H1 (cell line): Measurements from ENCODE around the gene FAM181A. TPM values are rescaled to one million over a fixed set of nuclear protein-coding genes. Genes with fewer than 3 reads are reported as not detected.

Experiments used
- CTCF ChIA-PET: fragments of 300-600 bp; sonication (Branson Sonifier 250); formaldehyde crosslinking; loops from one replicate; lab custom pipeline; 2021; ENCODE audit not compliant: partially characterized antibody; lab: Charles Lee
- POLR2A ChIA-PET: fragments of 300-600 bp; sonication (Branson Sonifier 250); formaldehyde crosslinking; loops from one replicate; lab custom pipeline; 2021; ENCODE audit warnings: inconsistent platforms; ENCODE audit not compliant: partially characterized antibody; lab: Charles Lee
- DNase-seq, 2 experiments: peaks; one replicate each; pipeline versions ENCODE4 v3.0.0 to v3.0.0-alpha.2; 2010 to 2022; ENCODE audit warnings: low spot score in 2 of 2, low read depth in 1 of 2, mixed read lengths in 1 of 2
- FAIRE-seq: peaks from 2 replicates; lab custom pipeline; 2011; peaks lifted over from hg19 to GRCh38; lab: Jason Lieb, UNC
- H2AFZ ChIP-seq: 2 replicates; pipeline ENCODE4 v1.8.1; 2012; ENCODE audit warnings: low read length, inconsistent platforms
- H2AK5ac ChIP-seq: 2 replicates; pipeline ENCODE4 v1.6.1; 2013; ENCODE audit warnings: low read depth, low read length
- H2BK120ac ChIP-seq: replicated peaks from 2 replicates; pipeline ENCODE3; 2013; ENCODE audit warnings: low read depth, low read length, inconsistent platforms
- H2BK12ac ChIP-seq: 2 replicates; pipeline ENCODE4 v1.6.1; 2013; ENCODE audit warnings: low read depth, low read length
- H2BK15ac ChIP-seq: 2 replicates; pipeline ENCODE4 v1.6.1; 2013; ENCODE audit warnings: low read length
- H2BK20ac ChIP-seq: 2 replicates; pipeline ENCODE4 v1.6.1; 2013; ENCODE audit warnings: low read length
- H2BK5ac ChIP-seq: 2 replicates; pipeline ENCODE4 v1.6.1; 2013; ENCODE audit warnings: low read depth, low read length
- H3K14ac ChIP-seq: 2 replicates; pipeline ENCODE4 v1.6.1; 2013; ENCODE audit warnings: inconsistent platforms; ENCODE audit not compliant: insufficient read length
- H3K18ac ChIP-seq: 2 replicates; pipeline ENCODE4 v1.6.1; 2013; ENCODE audit warnings: low read length; ENCODE audit errors: extremely low read depth
- H3K23ac ChIP-seq: 2 replicates; pipeline ENCODE4 v1.6.1; 2013; ENCODE audit warnings: inconsistent platforms; ENCODE audit not compliant: insufficient read length
- H3K23me2 ChIP-seq: 2 replicates; pipeline ENCODE4 v1.6.1; 2013; ENCODE audit warnings: low read depth, low read length
- H3K27ac ChIP-seq: 2 replicates; pipeline ENCODE4 v1.6.1; 2011; ENCODE audit warnings: low read depth, low read length, inconsistent platforms
- H3K27me3 ChIP-seq, 4 experiments: replicated peaks in 1 of 4; 1 replicate in 1 of 4; 2 replicates in 3 of 4; pipeline versions ENCODE4 v1.6.1 to v1.8.1; 2011 to 2013; ENCODE audit warnings: low read length in 3 of 4, mild to moderate bottlenecking in 3 of 4, inconsistent platforms in 2 of 4, mixed read lengths in 2 of 4, moderate library complexity in 1 of 4; ENCODE audit not compliant: control insufficient read depth in 3 of 4, insufficient read depth in 3 of 4; ENCODE audit errors: extremely low read depth in 1 of 4
- H3K36me3 ChIP-seq, 4 experiments: 2 replicates each; pipeline versions ENCODE4 v1.6.1 to v1.8.1; 2011 to 2013; ENCODE audit warnings: mild to moderate bottlenecking in 4 of 4, low read length in 3 of 4, moderate library complexity in 2 of 4, control low read depth in 1 of 4, inconsistent platforms in 1 of 4; ENCODE audit not compliant: insufficient read depth in 4 of 4, control insufficient read depth in 2 of 4
- H3K4ac ChIP-seq: replicated peaks from 2 replicates; pipeline ENCODE3; 2013; ENCODE audit warnings: low read length, low read depth, mixed read lengths, inconsistent platforms; ENCODE audit not compliant: insufficient read length
- H3K4me1 ChIP-seq, 4 experiments: replicated peaks in 1 of 4; 1 replicate in 1 of 4; 2 replicates in 3 of 4; pipeline versions ENCODE4 v1.6.1 to v1.8.1; 2011 to 2013; ENCODE audit warnings: low read length in 3 of 4, inconsistent platforms in 2 of 4, mixed read lengths in 1 of 4; ENCODE audit not compliant: insufficient read depth in 4 of 4, control insufficient read depth in 3 of 4
- H3K4me2 ChIP-seq, 2 experiments: 2 replicates each; pipeline versions ENCODE4 v1.6.1 to v1.8.1; 2011 to 2013; ENCODE audit warnings: low read depth in 2 of 2, low read length in 2 of 2, control low read depth in 1 of 2, inconsistent platforms in 1 of 2, mild to moderate bottlenecking in 1 of 2; ENCODE audit not compliant: insufficient read depth in 1 of 2
- H3K4me3 ChIP-seq, 4 experiments: fragments of 200-600, 300-600 bp in 1 of 4; sonication (generic), shearing (Covaris generic), sonication (Bioruptor Twin) in 1 of 4; 2 replicates each; pipeline versions ENCODE4 v1.5.1 to v1.8.1; 2011 to 2016; ENCODE audit warnings: low read length in 4 of 4, low read depth in 3 of 4, control low read depth in 2 of 4, inconsistent platforms in 2 of 4, mild to moderate bottlenecking in 2 of 4, mixed read lengths in 1 of 4, moderate library complexity in 1 of 4; ENCODE audit not compliant: insufficient read depth in 2 of 4; ENCODE audit errors: extremely low read depth in 1 of 4
- H3K56ac ChIP-seq: replicated peaks from 2 replicates; pipeline ENCODE3; 2013; ENCODE audit warnings: low read depth, mild to moderate bottlenecking, mixed read lengths, low read length, inconsistent platforms; ENCODE audit not compliant: insufficient read length
- H3K79me1 ChIP-seq: 2 replicates; pipeline ENCODE4 v1.6.1; 2013; ENCODE audit warnings: low read depth, low read length, control low read depth
- H3K79me2 ChIP-seq, 2 experiments: 2 replicates each; pipeline versions ENCODE4 v1.6.1 to v1.8.1; 2012 to 2013; ENCODE audit warnings: low read length in 2 of 2, mild to moderate bottlenecking in 2 of 2, inconsistent platforms in 1 of 2; ENCODE audit not compliant: insufficient read depth in 2 of 2, control insufficient read depth in 1 of 2
- H3K9ac ChIP-seq, 4 experiments: replicated peaks in 1 of 4; 1 replicate in 1 of 4; 2 replicates in 3 of 4; pipeline versions ENCODE4 v1.6.1 to v1.8.1; 2011 to 2013; ENCODE audit warnings: low read depth in 3 of 4, low read length in 3 of 4, control low read depth in 2 of 4, mild to moderate bottlenecking in 2 of 4, moderate library complexity in 2 of 4, inconsistent platforms in 1 of 4; ENCODE audit errors: extremely low read depth in 1 of 4
- H3K9me3 ChIP-seq, 2 experiments: 2 replicates each; pipeline versions ENCODE4 v1.6.1 to v1.8.1; 2012 to 2013; ENCODE audit warnings: mild to moderate bottlenecking in 2 of 2, moderate library complexity in 2 of 2, control low read depth in 1 of 2, inconsistent platforms in 1 of 2, low read depth in 1 of 2, low read length in 1 of 2, mixed read lengths in 1 of 2; ENCODE audit not compliant: insufficient read depth in 2 of 2
- H4K20me1 ChIP-seq, 2 experiments: replicated peaks in 1 of 2; 2 replicates each; pipeline versions ENCODE3 to v1.8.1; 2011 to 2013; ENCODE audit warnings: inconsistent platforms in 2 of 2, low read length in 2 of 2, mild to moderate bottlenecking in 1 of 2; ENCODE audit not compliant: insufficient read depth in 2 of 2, control insufficient read depth in 1 of 2
- H4K5ac ChIP-seq: 2 replicates; pipeline ENCODE4 v1.6.1; 2013; ENCODE audit warnings: low read length, low read depth, mixed read lengths, inconsistent platforms; ENCODE audit not compliant: insufficient read length
- H4K8ac ChIP-seq: 2 replicates; pipeline ENCODE4 v1.8.0; 2013; ENCODE audit warnings: mild to moderate bottlenecking, moderate library complexity, low read length, inconsistent platforms; ENCODE audit not compliant: insufficient read depth; ENCODE audit errors: extremely low read depth
- H4K91ac ChIP-seq: replicated peaks from 2 replicates; pipeline ENCODE3; 2013; ENCODE audit warnings: low read length, mixed read lengths, inconsistent platforms; ENCODE audit not compliant: insufficient read length
- BACH1 ChIP-seq: IDR thresholded peaks from 2 replicates; pipeline ENCODE4 v1.6.1; 2012; ENCODE audit warnings: low read length, improper control_type of control experiment
- GABPA ChIP-seq: IDR thresholded peaks from 2 replicates; pipeline ENCODE4 v1.6.1; 2011; ENCODE audit warnings: mild to moderate bottlenecking, low read length, moderate library complexity, borderline replicate concordance; ENCODE audit not compliant: insufficient read depth
- JUND ChIP-seq: IDR thresholded peaks from 2 replicates; pipeline ENCODE4 v1.6.1; 2011; ENCODE audit warnings: mild to moderate bottlenecking, improper control_type of control experiment, low read length
- KDM5A ChIP-seq: fragments of 200-600 bp; IDR thresholded peaks from 2 replicates; pipeline ENCODE4 v1.7.1; 2012; ENCODE audit warnings: mild to moderate bottlenecking, low read length, inconsistent platforms, mixed read lengths
- RNF2 ChIP-seq: fragments of 200-900, 300-1000 bp; sonication (generic); IDR thresholded peaks from 2 replicates; pipeline ENCODE4 v1.7.1; 2016; ENCODE audit warnings: borderline replicate concordance, low read depth, mild to moderate bottlenecking, antibody characterized with exemption, low read length; ENCODE audit not compliant: poor library complexity, severe bottlenecking; ENCODE audit errors: missing control alignments
- RXRA ChIP-seq: IDR thresholded peaks from 2 replicates; pipeline ENCODE4 v1.6.1; 2011; ENCODE audit warnings: low read depth, mild to moderate bottlenecking, low read length, moderate library complexity; ENCODE audit not compliant: insufficient read depth
- SRF ChIP-seq: IDR thresholded peaks from 2 replicates; pipeline ENCODE4 v1.6.1; 2011; ENCODE audit warnings: mild to moderate bottlenecking, low read depth, low read length, moderate library complexity
- TCF12 ChIP-seq: IDR thresholded peaks from 2 replicates; pipeline ENCODE4 v1.6.1; 2011; ENCODE audit warnings: low read depth, mild to moderate bottlenecking, low read length
- WGBS, 2 experiments: shearing (Covaris generic) in 1 of 2; methylation state at CpG; one replicate each; pipeline versions ENCODE4 v1.1.6 to v1.1.7; 2013 to 2015; ENCODE audit warnings: low lambda C conversion rate in 2 of 2, mixed read lengths in 2 of 2, inconsistent platforms in 1 of 2, low coverage in 1 of 2, missing lambda C conversion rate in 1 of 2; ENCODE audit not compliant: insufficient replicate concordance in 2 of 2, insufficient coverage in 1 of 2, insufficient read length in 1 of 2; ENCODE audit errors: extremely low coverage in 1 of 2, missing lambda C conversion rate in 1 of 2; 5-methylcytosine and 5-hydroxymethylcytosine counted together
- polyA plus RNA-seq, 7 experiments: library from polyadenylated mRNA; depleted of rRNA in 3 of 7; stranded (reverse) in 5 of 7; unstranded in 2 of 7; fragments of >200 nt in 5 of 7; fragments of 200-250 nt in 2 of 7; gene quantifications; 1 replicate in 5 of 7; 2 replicates in 1 of 7; 4 replicates in 1 of 7; pipeline versions ENCODE4 v1.2.1 to v1.2.3, GENCODE V29; 2011 to 2013; ENCODE audit warnings: missing spikeins in 2 of 7, mixed read lengths in 2 of 7
- total RNA-seq: library from RNA; stranded (reverse); fragmentation: NEBNext Ultra II Directional; extraction: Animal tissue kit (Norgen Biotek cat#: 25700); gene quantifications from 2 replicates; pipeline ENCODE4 v1.2.1, GENCODE V29; 2021

Gene FAM181A
- total and polyA plus RNA-seq, 2 of the 8 experiments (the other 6 are each of a cell fraction or from before 2014, with no cell fraction given), result not detected

GRCh38 chr14:93901813-93902212 is 25.3 kb upstream of the FAM181A start:
- Histone ChIP-seq H3K4me1 (peaks cover 0 to 7% (median 3%) of the 10 kb centered on the region in 4 experiments; a peak in 4 of 7 replicates), H3K56ac (no peak overlapping the region), H2BK5ac (no peak overlapping the region), H3K18ac (no peak overlapping the region), H3K9me3 (no peaks in the 10 kb centered on the region), H4K20me1 (no peaks in the 10 kb centered on the region), H3K23ac (no peak overlapping the region), H4K5ac (no peak overlapping the region), H3K14ac (no peak overlapping the region), H2BK120ac (no peak overlapping the region), H4K8ac (no peak overlapping the region), H3K79me2 (no peaks in the 10 kb centered on the region), H4K91ac (no peak overlapping the region), H3K4ac (no peak overlapping the region), H2AK5ac (no peak overlapping the region), H2AFZ (no peak overlapping the region), H3K4me3 (no peak overlapping the region), H2BK15ac (no peak overlapping the region), H3K27ac (no peak overlapping the region), H2BK12ac (no peak overlapping the region), H3K79me1 (no peaks in the 10 kb centered on the region), H2BK20ac (no peak overlapping the region), H3K9ac (no peak overlapping the region), H3K27me3 (no peaks in the 10 kb centered on the region; a peak in 1 of 7 replicates), H3K23me2 (no peaks in the 10 kb centered on the region; the same call in 1 of the 2 replicates), H3K4me2 (no peak overlapping the region), H3K36me3 (no peaks in the 10 kb centered on the region)
- CTCF ChIA-PET, result interaction anchor here (0.9 to 12.9 kb wide), 15 partner anchors 7 to 253 kb away, joined by 3 to 149 read pairs (median 13); partner anchors contain the start of gene PRIMA1
- DNase-seq, result no peak
- POLR2A ChIA-PET, result no interaction called here
- no peak for FAIRE-seq
- 77% methylated on average over 6 of the region's 6 CpGs; no CpG with 5 or more reads in 1 of the 2 experiments for WGBS, 2 experiments
- no peak for TF ChIP-seq KDM5A
- no peak for TF ChIP-seq JUND
- no peak for TF ChIP-seq GABPA
- no peak for TF ChIP-seq RNF2
- no peak for TF ChIP-seq SRF
- no peak for TF ChIP-seq TCF12
- no peak for TF ChIP-seq RXRA
- no peak for TF ChIP-seq BACH1
